H7 (cell line): ENCODE data around the gene FOXD2. TPM values are rescaled to one million over a fixed set of nuclear protein-coding genes. Genes with fewer than 3 reads are reported as not detected.

Experiments
- DNase-seq: peaks from one replicate; pipeline ENCODE4 v3.0.0; 2012
- H3K27me3 ChIP-seq: 2 replicates; pipeline ENCODE4 v1.6.0; 2011; ENCODE audit warnings: mild to moderate bottlenecking, low read length; ENCODE audit not compliant: control insufficient read depth, insufficient read depth
- H3K36me3 ChIP-seq: replicated peaks from 2 replicates; pipeline ENCODE4 v1.5.1; 2011; ENCODE audit warnings: low read length; ENCODE audit not compliant: control insufficient read depth, insufficient read depth
- H3K4me3 ChIP-seq: 2 replicates; pipeline ENCODE4 v1.5.1; 2011; ENCODE audit warnings: low read depth, mild to moderate bottlenecking, control low read depth, low read length, moderate library complexity; ENCODE audit not compliant: insufficient read depth
- total RNA-seq: library from RNA; depleted of rRNA; stranded (reverse); fragments of >200 nt; shearing (Covaris generic); gene quantifications from 2 replicates; pipeline ENCODE4 v1.2.3, GENCODE V29; 2014; rRNA removed

The FOXD2 gene
- total RNA-seq, 1 experiment from 2014 or later = 0.83 TPM

DNA sequence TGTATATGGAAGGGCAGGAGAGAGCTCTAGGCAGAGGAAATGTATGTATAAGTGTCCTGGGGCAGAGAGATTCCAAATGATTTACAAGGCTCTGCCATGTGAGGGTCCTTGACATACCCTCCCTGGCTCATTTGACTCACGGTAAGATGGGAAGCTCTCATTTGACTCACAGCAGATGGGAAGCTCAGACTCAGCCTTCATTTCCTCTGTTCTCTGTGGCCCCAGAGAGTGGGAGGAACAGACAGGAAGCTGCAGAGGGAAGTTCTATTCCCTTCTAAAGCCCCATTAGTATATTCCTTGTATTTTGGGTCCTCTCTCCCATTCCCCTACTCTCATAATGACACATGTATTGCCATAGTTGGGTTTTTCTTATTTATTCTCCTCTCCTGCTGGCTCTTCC lies 44.9 kb downstream of the FOXD2 start:
- DNase-seq = no peak
- H3K36me3 ChIP-seq = no peaks in the 10 kb centered on the region
- peaks cover 1% of the 10 kb centered on the region; the same call in 1 of the 2 replicates for H3K27me3 ChIP-seq
- no peak overlapping the region for H3K4me3 ChIP-seq

- no peaks in the 10 kb centered on the region for H3K36me3 ChIP-seq
- H3K27me3 ChIP-seq = peaks cover 3% of the 10 kb centered on the region; the same call in 1 of the 2 replicates
- no peak overlapping the region for H3K4me3 ChIP-seq
- no peak for DNase-seq
Observed at GRCh38 chr1:47483651-47484050, 45.8 kb downstream of the FOXD2 start.

GRCh38 chr1:47485817-47486216 lies 48.0 kb downstream of the FOXD2 start:
- no peak overlapping the region for H3K4me3 ChIP-seq
- DNase-seq = no peak
- peaks cover 6% of the 10 kb centered on the region; the same call in 1 of the 2 replicates for H3K27me3 ChIP-seq
- H3K36me3 ChIP-seq = no peaks in the 10 kb centered on the region

GRCh38 chr1:47487332-47487731 lies 49.5 kb downstream of the FOXD2 start:
- Histone ChIP-seq H3K36me3 (no peaks in the 10 kb centered on the region), H3K27me3 (peaks cover 6% of the 10 kb centered on the region; the same call in 1 of the 2 replicates), H3K4me3 (no peak overlapping the region)
- DNase-seq = no peak

- H3K27me3 ChIP-seq = peaks cover 8% of the 10 kb centered on the region; the same call in 1 of the 2 replicates
- no peaks in the 10 kb centered on the region for H3K36me3 ChIP-seq
- no peak for DNase-seq
- no peak overlapping the region for H3K4me3 ChIP-seq
Observed at GRCh38 chr1:47487850-47488450, 50.1 kb downstream of the FOXD2 start.

Other genes starting within 250 kb of the FOXD2 start
- not detected in 2 replicates for gene PDZK1IP1, start 248.0 kb upstream of the FOXD2 start, total RNA-seq
- 0.07 and 0.70 TPM in 2 replicates for gene TAL1, start 205.8 kb upstream of the FOXD2 start, total RNA-seq
- 55.5 and 61.9 TPM in 2 replicates for gene STIL, start 123.9 kb upstream of the FOXD2 start, total RNA-seq
- gene CMPK1, start 104.3 kb upstream of the FOXD2 start, total RNA-seq = 65.3 and 72.1 TPM in 2 replicates
- 0.14 TPM in 1 of 2 replicates, not detected in the other for gene FOXE3, start 21.8 kb upstream of the FOXD2 start, total RNA-seq